ENCODE data around the gene PMEPA1. TPM values are rescaled to one million over a fixed set of nuclear protein-coding genes. Genes with fewer than 3 reads are reported as not detected.

The PMEPA1 gene
- total RNA-seq, 4 donors from 2014 or later, result 3.3 to 5.5 (median 4.6) TPM

DNA sequence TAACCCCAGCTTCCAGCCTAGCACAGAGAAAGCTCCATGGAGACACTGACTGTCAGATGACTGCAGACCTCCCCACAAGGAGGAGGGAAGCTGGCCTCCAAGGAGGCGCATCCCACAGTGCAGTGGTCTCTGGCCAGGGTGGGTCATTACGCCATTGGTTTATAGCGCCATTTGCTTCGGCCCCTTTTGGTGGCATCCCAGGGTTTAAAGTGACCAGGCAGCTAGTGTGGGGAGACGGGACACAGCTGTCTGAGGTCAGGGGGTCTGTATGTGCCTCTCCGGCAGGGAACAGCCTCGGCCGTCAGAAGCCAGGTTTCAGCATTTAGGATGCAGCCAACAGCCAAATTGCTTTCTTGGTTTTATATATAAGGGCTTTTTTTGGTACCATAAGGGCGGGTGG lies 15.8 kb upstream of the PMEPA1 start:
- no peaks in the 10 kb centered on the region for H3K9me3 ChIP-seq
- H3K4me3 ChIP-seq, result no peak overlapping the region
- no peak for TF ChIP-seq POLR2A (IDR thresholded peaks at IDR 0.05)
- TF ChIP-seq, protein P1, sequence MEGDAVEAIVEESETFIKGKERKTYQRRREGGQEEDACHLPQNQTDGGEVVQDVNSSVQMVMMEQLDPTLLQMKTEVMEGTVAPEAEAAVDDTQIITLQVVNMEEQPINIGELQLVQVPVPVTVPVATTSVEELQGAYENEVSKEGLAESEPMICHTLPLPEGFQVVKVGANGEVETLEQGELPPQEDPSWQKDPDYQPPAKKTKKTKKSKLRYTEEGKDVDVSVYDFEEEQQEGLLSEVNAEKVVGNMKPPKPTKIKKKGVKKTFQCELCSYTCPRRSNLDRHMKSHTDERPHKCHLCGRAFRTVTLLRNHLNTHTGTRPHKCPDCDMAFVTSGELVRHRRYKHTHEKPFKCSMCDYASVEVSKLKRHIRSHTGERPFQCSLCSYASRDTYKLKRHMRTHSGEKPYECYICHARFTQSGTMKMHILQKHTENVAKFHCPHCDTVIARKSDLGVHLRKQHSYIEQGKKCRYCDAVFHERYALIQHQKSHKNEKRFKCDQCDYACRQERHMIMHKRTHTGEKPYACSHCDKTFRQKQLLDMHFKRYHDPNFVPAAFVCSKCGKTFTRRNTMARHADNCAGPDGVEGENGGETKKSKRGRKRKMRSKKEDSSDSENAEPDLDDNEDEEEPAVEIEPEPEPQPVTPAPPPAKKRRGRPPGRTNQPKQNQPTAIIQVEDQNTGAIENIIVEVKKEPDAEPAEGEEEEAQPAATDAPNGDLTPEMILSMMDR (IDR thresholded peaks at IDR 0.05), result no peak
- no peaks in the 10 kb centered on the region for H3K4me1 ChIP-seq
- no peak overlapping the region for H3K27ac ChIP-seq
- no peak for DNase-seq
- H3K27me3 ChIP-seq, result no peaks in the 10 kb centered on the region
- no peaks in the 10 kb centered on the region for H3K36me3 ChIP-seq

DNA sequence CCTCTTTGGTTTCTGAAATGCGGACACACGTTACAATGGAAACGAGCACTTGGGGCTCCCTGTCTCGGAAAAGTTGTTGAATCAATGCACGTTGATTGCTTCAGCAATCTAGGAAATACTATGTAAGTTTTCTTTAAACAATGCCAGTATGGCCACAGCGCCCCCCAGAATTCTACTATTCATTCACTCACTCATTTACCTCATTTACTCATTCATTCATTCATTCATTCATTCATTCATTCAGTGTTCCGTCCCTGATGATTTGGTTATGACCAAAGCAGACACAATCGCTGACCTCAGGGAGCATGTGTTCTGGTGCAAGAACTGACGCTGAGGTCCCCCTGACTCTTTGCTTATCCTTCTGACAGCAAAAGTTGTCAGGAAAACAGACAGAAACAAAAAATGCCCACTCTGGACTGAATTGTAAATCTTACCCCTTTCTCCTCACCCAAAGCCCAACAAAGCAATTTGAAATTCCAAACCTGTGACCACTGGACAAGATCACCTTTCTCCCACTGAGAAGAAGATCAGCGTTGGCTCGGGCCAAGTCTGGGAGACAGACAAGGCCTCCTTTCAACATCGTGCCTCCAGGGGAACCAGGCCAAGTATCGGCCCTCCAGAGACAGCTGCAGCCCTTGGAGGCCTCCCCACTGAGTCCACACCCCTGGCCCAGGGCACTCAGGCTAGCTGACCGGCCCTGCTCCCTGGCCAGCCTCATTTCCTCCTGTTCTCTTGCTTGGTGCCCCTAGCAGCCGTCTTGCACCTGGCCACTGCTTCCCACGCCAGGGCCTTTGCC lies 15.0 kb upstream of the PMEPA1 start:
- H3K27me3 ChIP-seq, result no peaks in the 10 kb centered on the region
- H3K27ac ChIP-seq, result no peak overlapping the region
- TF ChIP-seq POLR2A (IDR thresholded peaks at IDR 0.05), result no peak
- TF ChIP-seq, protein P1 (IDR thresholded peaks at IDR 0.05), result no peak
- H3K9me3 ChIP-seq, result no peaks in the 10 kb centered on the region
- H3K4me1 ChIP-seq, result no peaks in the 10 kb centered on the region
- H3K36me3 ChIP-seq, result no peaks in the 10 kb centered on the region
- DNase-seq, result no peak
- H3K4me3 ChIP-seq, result no peak overlapping the region

DNA sequence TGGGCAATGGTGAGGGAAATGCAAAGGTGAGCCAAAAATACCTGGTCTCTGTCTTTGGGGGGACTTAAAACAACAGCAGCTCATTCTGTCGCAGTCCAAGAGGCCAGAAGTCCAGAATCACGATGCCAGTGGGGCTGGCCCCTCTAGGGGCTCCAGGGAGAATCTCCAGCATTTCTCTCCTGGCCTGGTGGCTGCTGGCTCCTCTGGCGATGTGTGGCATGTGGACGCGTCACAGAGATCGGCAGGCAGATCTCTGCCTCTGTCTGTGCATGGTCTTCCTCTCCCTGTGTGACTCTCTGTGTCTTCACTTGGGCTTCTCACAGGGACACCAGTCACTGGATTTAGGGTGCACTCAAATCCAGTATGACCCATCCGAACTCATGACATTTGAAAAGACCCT lies 14.0 kb upstream of the PMEPA1 start:
- H3K9me3 ChIP-seq, result no peaks in the 10 kb centered on the region
- no peak overlapping the region for H3K4me3 ChIP-seq
- no peaks in the 10 kb centered on the region for H3K36me3 ChIP-seq
- TF ChIP-seq, protein P1 (IDR thresholded peaks at IDR 0.05), result no peak
- TF ChIP-seq POLR2A (IDR thresholded peaks at IDR 0.05), result no peak
- H3K4me1 ChIP-seq, result peaks cover 0 to 4% (median 2%) of the 10 kb centered on the region in 4 donors
- H3K27me3 ChIP-seq, result no peaks in the 10 kb centered on the region
- DNase-seq, result no peak
- no peak overlapping the region for H3K27ac ChIP-seq

DNA sequence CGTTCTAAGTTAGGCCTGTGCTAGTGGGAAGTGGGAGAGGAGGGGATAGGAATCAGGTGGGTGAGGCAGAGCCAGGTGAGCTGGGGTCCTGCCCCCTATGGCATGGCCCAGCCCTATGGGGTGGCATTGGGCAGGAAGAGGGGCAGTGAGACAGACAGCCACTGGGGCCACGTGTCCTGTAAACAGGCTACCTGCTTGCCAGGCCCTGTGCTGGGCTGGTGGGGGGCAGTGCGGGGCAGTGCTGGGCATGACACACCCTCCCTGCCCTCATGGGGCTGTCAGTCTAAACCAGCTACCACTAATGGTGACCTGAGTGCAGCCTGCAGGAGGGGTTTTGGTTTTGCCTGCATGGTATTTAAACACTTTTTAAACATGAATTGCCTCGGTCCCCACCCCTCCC lies 10.1 kb upstream of the PMEPA1 start:
- no peak for DNase-seq
- no peak overlapping the region for H3K27ac ChIP-seq
- H3K4me3 ChIP-seq, result no peak overlapping the region
- H3K27me3 ChIP-seq, result no peaks in the 10 kb centered on the region
- peaks cover 0 to 9% (median 3%) of the 10 kb centered on the region in 4 donors for H3K4me1 ChIP-seq
- TF ChIP-seq, protein P1 (IDR thresholded peaks at IDR 0.05), result no peak
- no peak for TF ChIP-seq POLR2A (IDR thresholded peaks at IDR 0.05)
- no peaks in the 10 kb centered on the region for H3K9me3 ChIP-seq
- no peaks in the 10 kb centered on the region for H3K36me3 ChIP-seq

DNA sequence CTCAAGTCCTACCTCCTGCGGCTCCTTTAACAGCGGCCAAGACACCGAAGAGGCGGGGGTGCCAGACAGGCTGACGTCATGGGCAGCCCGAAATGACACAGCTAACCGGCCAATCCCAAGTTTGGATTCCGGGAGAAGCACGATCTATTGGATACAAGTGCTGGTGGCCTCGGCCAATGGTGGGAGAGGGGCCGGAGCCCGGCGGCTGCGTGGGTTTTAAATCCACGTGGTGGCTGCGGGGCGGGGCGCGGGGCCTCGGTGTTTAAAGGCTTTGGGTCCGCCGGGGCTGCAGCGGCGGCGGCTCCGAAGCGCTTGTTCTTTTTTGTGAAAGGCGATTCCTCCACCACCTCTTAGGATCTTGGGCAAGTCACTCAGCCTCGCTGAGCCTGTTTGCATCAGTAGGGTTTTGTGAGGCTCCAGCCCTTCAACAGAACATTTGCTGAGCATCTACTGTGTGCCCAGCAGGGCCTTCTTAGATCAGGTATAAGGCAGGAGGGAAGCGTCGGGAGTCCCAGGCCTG lies 8.7 kb upstream of the PMEPA1 start:
- peak overlapping the region in 1 of 4 donors; percentile 25 for H3K27ac ChIP-seq
- no peaks in the 10 kb centered on the region for H3K27me3 ChIP-seq
- peak overlapping the region; percentile 21 to 33 (median 26) for H3K4me3 ChIP-seq
- TF ChIP-seq, protein P1 (IDR thresholded peaks at IDR 0.05), result no peak
- no peak for TF ChIP-seq POLR2A (IDR thresholded peaks at IDR 0.05)
- H3K9me3 ChIP-seq, result no peaks in the 10 kb centered on the region
- DNase-seq, result peak; percentile 94 to 98 (median 95)
- no peaks in the 10 kb centered on the region for H3K36me3 ChIP-seq
- H3K4me1 ChIP-seq, result peaks cover 0 to 9% (median 3%) of the 10 kb centered on the region in 4 donors

Data from Peyer's patch (tissue), 4 donors.